Glutamatergic neuron (in vitro differentiated cells): Measurements from ENCODE around the gene NUDT14. TPM values are rescaled to one million over a fixed set of nuclear protein-coding genes. Genes with fewer than 3 reads are reported as not detected.

Experiments used
- DNase-seq: peaks from one replicate; pipeline ENCODE4 v3.0.0; 2022
- H3K27ac Mint-ChIP-seq: one replicate; pipeline ENCODE4 v1.8.0; 2020; ENCODE audit warnings: mild to moderate bottlenecking, mixed read lengths, inconsistent platforms; ENCODE audit not compliant: unreplicated experiment
- H3K27me3 Mint-ChIP-seq: one replicate; pipeline ENCODE4 v1.8.0; 2020; ENCODE audit warnings: mild to moderate bottlenecking, moderate library complexity, mixed read lengths, inconsistent platforms; ENCODE audit not compliant: unreplicated experiment
- H3K36me3 Mint-ChIP-seq: one replicate; pipeline ENCODE4 v1.8.0; 2020; ENCODE audit warnings: mild to moderate bottlenecking, mixed read lengths, inconsistent platforms; ENCODE audit not compliant: unreplicated experiment
- H3K4me1 Mint-ChIP-seq: one replicate; pipeline ENCODE4 v1.8.0; 2020; ENCODE audit warnings: mild to moderate bottlenecking, low read depth, mixed read lengths, inconsistent platforms; ENCODE audit not compliant: unreplicated experiment
- H3K4me3 Mint-ChIP-seq: one replicate; pipeline ENCODE4 v1.8.0; 2020; ENCODE audit warnings: mild to moderate bottlenecking, mixed read lengths, inconsistent platforms; ENCODE audit not compliant: unreplicated experiment
- H3K9me3 Mint-ChIP-seq: one replicate; pipeline ENCODE4 v1.8.0; 2020; ENCODE audit warnings: mild to moderate bottlenecking, moderate library complexity, mixed read lengths, inconsistent platforms; ENCODE audit not compliant: unreplicated experiment
- total RNA-seq: library from RNA; stranded (reverse); fragmentation: NEBNext Ultra II Directional; extraction: Animal tissue kit (Norgen Biotek cat#: 25700); gene quantifications from one replicate; pipeline ENCODE4 v1.2.1, GENCODE V29; 2021; ENCODE audit not compliant: unreplicated experiment
- TF ChIP-seq, protein P1 (sequence below): fragments of 200-600 bp; sonication (generic); IDR thresholded peaks from one replicate; pipeline ENCODE4 v1.5.0; 2021; ENCODE audit not compliant: partially characterized antibody, unreplicated experiment

Gene NUDT14
- total RNA-seq, 1 donor from 2014 or later, result 114 TPM

- no peak for DNase-seq
Observed at GRCh38 chr14:105144666-105145380, 36.3 kb downstream of the NUDT14 start.

DNA sequence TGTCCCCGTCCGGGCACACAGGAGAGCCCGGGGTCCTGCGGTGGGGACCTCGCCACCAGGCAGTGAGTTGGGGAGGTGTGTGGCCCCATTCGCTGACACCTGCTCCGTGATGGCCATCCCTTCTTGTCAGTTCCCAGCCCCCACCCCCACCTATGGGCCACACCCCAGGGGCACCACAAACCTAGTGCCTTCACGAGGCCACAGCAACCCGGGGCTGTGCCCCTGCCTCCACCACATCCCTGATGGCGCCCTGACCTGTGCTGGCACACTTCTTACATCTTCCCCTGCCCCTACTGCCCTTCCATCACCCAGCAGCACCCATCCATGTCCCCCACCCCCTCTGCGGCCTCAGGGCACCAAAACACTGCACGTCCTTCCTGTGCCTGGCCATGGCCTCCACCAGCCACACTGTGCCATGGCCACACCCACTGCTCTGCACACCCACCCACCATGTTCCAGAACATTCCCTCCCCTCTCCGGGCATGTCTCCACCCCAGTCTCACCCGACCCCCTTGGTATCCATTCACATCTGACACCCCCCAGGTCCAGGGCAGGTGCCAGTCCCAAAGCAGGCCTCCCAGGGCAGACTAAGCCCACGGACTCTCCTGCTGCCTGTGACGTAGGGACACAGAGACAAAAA, 37.0 kb downstream of the NUDT14 start:
- TF ChIP-seq, protein P1, sequence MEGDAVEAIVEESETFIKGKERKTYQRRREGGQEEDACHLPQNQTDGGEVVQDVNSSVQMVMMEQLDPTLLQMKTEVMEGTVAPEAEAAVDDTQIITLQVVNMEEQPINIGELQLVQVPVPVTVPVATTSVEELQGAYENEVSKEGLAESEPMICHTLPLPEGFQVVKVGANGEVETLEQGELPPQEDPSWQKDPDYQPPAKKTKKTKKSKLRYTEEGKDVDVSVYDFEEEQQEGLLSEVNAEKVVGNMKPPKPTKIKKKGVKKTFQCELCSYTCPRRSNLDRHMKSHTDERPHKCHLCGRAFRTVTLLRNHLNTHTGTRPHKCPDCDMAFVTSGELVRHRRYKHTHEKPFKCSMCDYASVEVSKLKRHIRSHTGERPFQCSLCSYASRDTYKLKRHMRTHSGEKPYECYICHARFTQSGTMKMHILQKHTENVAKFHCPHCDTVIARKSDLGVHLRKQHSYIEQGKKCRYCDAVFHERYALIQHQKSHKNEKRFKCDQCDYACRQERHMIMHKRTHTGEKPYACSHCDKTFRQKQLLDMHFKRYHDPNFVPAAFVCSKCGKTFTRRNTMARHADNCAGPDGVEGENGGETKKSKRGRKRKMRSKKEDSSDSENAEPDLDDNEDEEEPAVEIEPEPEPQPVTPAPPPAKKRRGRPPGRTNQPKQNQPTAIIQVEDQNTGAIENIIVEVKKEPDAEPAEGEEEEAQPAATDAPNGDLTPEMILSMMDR, result no peak
- Mint-ChIP-seq H3K27me3 (peaks cover 14% of the 10 kb centered on the region), H3K27ac (no peak overlapping the region), H3K36me3 (peaks cover 20% of the 10 kb centered on the region), H3K4me1 (no peaks in the 10 kb centered on the region), H3K4me3 (no peak overlapping the region), H3K9me3 (peaks cover 6% of the 10 kb centered on the region)
- no peak for DNase-seq

More at GRCh38 chr14:105144666-105145380, 36.3 kb downstream of the NUDT14 start:
- TF ChIP-seq, protein P1, result no peak
- Mint-ChIP-seq H3K27ac (no peak overlapping the region), H3K36me3 (peaks cover 19% of the 10 kb centered on the region), H3K4me3 (no peak overlapping the region), H3K27me3 (peaks cover 11% of the 10 kb centered on the region), H3K9me3 (peaks cover 5% of the 10 kb centered on the region), H3K4me1 (no peaks in the 10 kb centered on the region)

DNA sequence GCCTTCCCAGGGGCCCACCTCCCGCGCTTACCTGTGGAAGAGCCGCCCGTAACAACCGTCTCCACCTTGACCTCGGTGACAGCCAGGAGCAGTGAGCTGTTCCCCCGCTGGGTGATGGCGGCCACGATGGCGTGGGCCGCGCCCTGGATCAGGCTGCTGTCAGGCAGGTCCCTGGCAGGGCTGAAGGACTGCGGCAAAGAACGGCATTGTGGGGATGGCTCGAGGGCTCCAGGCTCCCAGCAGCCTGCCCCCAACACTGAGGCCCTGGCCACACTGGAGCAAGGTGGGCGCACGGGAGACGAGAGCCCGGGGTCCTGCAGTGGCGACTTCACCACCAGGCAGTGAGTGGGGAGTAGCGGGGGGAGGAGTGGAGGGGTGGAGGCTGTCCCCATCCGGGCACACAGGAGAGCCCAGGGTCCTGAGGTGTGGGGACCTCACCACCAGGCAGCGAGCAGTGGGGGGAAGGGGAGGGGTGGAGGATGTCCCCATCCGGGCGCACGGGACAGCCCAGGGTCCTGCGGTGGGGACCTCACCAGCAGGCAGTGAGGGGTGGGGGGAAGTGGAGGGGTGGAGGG, 37.6 kb downstream of the NUDT14 start:
- Mint-ChIP-seq H3K27me3 (peaks cover 14% of the 10 kb centered on the region), H3K36me3 (peaks cover 20% of the 10 kb centered on the region), H3K4me1 (no peaks in the 10 kb centered on the region), H3K4me3 (no peak overlapping the region), H3K9me3 (peaks cover 6% of the 10 kb centered on the region), H3K27ac (no peak overlapping the region)
- DNase-seq, result peak; percentile 16
- TF ChIP-seq, protein P1, result no peak

DNA sequence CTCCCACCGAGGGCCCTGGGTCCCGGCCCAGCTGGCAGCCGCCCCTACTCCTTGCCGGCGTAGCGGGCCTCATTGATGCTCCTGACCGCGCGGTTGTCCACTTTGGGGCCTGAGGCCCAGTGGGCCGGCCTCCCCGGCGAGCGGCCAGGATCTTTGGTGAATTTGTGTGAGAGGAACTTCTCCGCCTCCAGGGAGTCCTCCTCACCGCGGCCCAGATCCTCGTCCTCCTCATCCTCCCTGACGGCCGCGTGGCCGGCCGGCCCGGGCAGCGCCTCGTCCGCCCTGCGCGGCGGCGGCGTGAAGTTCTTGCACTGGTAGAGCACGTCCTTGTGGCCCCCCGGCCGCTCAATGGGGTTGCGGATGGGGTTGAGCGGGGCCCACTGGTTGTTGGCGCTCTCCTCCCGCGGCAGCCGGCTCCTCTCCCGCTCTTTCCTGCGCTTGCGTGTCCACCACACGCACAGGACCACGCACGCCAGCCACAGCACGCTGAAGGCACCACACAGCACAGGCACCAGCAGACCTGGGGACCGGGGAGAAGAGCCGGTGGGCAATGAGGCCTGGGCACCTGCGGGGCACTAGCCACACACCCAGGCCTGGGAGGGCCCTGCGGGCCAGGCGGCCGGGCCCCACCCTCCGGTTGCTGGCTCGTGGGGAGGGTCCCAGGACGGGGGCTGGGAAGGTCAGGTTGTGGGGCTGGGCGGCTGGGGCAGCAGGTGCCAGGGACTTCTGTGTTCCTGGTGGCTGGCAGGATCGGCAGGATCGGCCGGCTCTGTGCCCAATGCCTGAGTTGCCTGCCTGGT, 38.3 kb downstream of the NUDT14 start:
- Mint-ChIP-seq H3K27ac (no peak overlapping the region), H3K9me3 (peaks cover 6% of the 10 kb centered on the region), H3K4me3 (no peak overlapping the region), H3K27me3 (peaks cover 14% of the 10 kb centered on the region), H3K36me3 (peaks cover 20% of the 10 kb centered on the region), H3K4me1 (no peaks in the 10 kb centered on the region)
- no peak for DNase-seq
- TF ChIP-seq, protein P1, result no peak
